HG02798 (cell line): ENCODE measurements around the gene SLC6A9.

Experiments used
- ATAC-seq: cut with Tn5 transposase; IDR thresholded peaks from one replicate; pipeline ENCODE4 v1.9.1; 2021; ENCODE audit warnings: mild to moderate bottlenecking; ENCODE audit not compliant: unreplicated experiment, poor library complexity

Gene SLC6A9

GRCh38 chr1:43990271-43991199, 40.7 kb downstream of the SLC6A9 start:
- no peak for ATAC-seq

DNA sequence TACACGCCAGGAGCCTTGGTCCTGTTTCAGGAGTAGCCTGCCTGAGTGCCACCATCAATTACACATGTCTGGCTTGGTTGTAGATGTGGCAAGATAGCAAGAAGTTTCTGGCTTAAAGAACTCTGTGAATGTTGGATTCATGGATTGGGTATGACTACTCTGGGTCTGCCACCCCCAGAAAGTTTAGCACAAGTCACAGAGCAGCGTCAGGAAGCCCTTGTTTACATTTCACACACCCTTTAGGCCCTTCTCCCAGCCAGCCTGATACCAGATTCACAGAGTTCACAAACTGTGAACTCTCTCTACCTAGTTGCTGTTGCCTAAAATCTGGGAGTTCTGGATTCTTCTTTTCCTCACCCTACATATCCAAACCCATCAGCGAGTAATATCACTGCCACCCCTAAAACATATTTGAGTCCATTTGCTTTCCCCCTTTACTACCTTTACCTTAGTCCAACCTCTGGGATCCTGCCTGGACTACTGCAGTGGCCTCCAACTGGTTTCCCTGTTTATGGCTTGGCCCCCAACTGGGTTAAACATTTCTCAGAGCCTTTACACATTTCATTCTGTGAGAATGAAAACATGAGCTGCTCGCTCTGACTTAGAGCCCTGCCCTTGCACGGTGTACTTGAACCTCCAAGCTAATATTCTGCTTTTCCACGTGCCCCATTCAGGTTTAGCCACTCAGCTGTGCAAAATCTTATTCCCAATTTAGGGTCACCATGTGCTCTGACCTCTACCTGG, 43.9 kb downstream of the SLC6A9 start:
- ATAC-seq: no peak

DNA sequence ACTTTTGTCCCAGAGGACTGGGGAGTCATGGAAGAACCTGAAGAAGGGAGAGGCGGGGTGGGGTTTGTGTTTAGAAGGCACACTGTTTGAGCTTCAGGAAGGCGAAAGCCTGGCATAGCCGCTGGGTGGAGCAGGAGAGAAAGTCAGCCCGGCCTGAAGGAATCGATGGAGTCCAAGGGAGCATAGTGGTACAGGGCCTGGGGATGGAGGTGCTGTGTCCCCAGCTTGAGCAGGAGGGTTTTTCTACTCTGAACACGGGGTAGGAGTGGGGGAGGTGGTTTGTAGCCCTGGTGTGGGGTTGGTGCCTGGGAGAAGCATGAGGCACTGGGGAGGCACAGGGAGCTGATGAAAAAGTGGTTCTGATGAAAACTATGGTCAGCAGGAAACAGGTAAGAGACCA, 44.5 kb downstream of the SLC6A9 start:
- no peak for ATAC-seq

- ATAC-seq: no peak
Observed at GRCh38 chr1:43985984-43986595, 45.2 kb downstream of the SLC6A9 start.

GRCh38 chr1:43984855-43985254, 46.4 kb downstream of the SLC6A9 start:
- ATAC-seq: no peak

DNA sequence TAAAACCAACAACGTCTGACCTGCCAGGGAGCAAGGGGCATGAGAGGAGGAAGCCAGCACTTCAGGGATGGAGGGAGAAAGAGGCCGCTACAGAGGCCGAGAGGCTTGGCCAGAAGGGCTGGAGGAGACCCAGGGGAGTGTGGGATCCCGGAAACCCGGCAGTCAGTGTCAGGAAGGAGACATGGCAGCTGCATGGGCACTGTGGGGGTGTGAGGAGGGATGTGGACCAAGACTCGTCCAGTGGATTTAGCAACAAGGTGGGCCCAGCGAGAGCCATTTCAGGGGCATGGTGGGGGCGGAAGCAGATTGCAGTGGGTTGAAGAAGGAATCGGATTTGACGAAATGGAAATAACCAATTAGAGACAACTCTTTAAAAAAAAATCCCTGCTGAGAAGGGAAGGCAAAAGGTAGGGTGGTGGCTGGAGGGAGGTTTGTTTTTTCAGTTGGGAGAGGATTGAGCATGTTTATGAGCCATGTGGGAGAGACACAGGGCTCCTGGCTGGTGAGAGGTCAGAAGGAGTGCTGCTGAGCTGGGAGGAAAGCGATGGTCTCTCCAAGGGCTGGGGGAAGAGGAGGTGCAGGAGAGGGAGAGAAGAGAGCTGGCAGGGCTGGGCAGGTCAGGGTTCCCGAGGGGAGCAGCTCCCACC, 47.9 kb downstream of the SLC6A9 start:
- no peak for ATAC-seq

DNA sequence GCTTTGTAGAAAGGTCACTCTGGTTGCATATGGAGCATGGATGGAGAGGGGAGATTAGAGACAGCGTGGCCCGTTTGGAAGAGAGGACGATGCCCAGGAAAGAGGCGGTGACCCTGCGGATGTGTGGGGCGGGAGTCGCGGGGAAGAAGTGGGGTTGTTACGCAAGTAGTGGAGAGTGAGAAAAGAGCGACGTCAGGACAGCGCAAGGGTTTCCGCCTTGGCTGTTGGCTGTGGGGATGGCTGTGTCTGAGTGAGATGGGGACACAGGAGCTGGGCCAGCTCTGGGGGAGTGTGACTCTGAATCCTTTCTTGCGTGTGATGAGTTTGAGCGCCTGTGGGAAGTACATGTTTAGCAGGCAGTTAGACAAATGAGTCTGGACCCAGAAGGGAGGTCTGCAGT, 48.5 kb downstream of the SLC6A9 start:
- no peak for ATAC-seq

- ATAC-seq: no peak
Observed at GRCh38 chr1:43982241-43982640, 49.0 kb downstream of the SLC6A9 start.

DNA sequence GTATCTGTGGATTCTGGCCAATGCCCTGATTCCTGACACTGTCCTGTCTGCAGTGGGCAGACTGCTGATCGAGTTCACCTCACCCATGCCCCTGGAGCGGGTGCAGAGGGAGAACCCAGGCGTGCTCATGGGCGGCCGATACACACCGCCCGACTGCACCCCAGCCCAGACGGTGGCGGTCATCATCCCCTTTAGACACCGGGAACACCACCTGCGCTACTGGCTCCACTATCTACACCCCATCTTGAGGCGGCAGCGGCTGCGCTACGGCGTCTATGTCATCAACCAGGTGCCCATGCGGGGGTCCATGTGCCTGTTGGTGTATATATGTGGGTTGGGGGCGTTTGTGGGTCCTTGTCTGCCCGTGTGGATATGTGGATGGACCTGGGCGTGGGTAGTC, 49.6 kb downstream of the SLC6A9 start:
- no peak for ATAC-seq

- no peak for ATAC-seq
Observed at GRCh38 chr1:43981135-43981491, 50.1 kb downstream of the SLC6A9 start.

GRCh38 chr1:43980255-43981134, 50.8 kb downstream of the SLC6A9 start:
- ATAC-seq: no peak

- ATAC-seq: peak; percentile 25
Observed at GRCh38 chr1:43979528-43980254, 51.6 kb downstream of the SLC6A9 start.

GRCh38 chr1:43979261-43979527, 52.1 kb downstream of the SLC6A9 start:
- no peak for ATAC-seq

DNA sequence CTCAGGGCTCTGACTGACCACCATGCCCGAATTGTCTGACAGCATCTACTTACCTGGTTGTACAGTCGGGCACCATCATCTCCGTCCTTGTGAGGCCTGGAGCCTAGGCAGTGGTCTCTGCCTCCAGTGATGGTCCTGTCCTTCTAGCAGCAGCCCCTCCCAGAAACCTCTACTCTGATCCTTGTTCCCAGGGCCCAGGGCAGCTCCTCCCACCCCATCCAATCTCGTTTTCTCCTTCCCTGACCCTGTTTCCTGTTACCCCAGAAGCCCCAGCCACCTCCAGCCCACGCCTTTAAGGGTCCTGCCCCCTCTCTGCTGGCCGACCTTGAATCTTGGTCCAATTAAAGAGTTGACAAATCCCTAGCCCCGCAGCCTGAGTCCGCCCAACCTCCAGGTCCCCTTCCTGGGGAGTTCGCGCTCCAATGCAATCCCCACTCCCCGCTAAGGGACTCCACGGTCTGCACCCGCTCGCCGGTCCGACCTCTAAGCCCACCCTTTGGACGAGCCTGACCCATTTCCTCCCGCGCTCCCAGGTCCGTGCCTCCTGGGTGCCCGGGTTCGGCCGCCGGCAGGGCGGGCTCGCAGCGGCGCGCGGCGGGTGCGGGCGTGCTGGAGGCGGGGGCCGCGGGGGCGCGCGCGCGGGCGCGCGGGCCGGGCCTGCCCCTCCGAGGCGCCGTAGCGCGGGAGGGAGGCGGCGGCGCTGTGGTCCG, 52.6 kb downstream of the SLC6A9 start, which contains the start of gene B4GALT2:
TSS of gene B4GALT2 (plus strand) at position 660 of the 710 bp plus-strand sequence. CDS start 1,951 bp downstream, outside the sequence.
- no peak for ATAC-seq

DNA sequence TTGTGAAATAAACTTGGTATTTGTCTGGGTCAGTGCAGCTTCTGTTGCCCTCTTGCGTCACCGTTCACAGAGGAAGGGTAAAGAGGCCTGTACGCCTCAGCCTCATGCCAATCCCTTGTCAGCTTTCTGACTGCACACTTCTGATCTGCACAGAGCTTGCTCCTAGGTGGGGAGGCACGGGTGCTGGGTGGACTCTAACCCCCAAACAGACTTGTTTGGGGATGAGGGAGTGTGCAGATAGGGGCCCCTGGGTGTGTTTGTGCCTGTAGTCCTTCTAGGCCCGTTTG, 53.1 kb downstream of the SLC6A9 start:
- ATAC-seq: no peak

GRCh38 chr1:43977376-43978263, 53.6 kb downstream of the SLC6A9 start:
- no peak for ATAC-seq

GRCh38 chr1:43976890-43977289, 54.4 kb downstream of the SLC6A9 start:
- ATAC-seq: no peak

DNA sequence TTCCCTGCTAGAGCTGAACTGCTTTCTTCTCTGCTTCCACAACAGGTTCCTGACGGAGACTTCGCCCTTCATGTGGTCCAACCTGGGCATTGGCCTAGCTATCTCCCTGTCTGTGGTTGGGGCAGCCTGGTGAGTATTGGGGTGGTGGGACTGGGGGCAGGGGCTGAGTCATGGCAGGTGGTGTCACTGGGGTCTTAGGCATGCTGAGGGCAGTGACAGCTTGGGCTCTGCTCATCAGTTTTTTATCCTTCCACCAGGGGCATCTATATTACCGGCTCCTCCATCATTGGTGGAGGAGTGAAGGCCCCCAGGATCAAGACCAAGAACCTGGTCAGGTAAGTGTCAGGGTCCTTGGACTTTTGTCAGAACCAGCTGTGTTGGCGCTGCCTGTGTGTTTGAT, 55.2 kb downstream of the SLC6A9 start:
- ATAC-seq: no peak
